A549 (cell line): ENCODE measurements around the gene NEGR1.

ENCODE experiments used
- CEBPB ChIP-seq, 2 experiments: fragments of >200 bp in 1 of 2; sonication (Bioruptor Twin) in 1 of 2; formaldehyde crosslinking in 1 of 2; IDR thresholded peaks; 2 replicates each; pipeline ENCODE4 v1.6.1; 2012 to 2016
- CHD4 ChIP-seq: fragments of 200-600 bp; sonication (generic); IDR thresholded peaks from 2 replicates; pipeline ENCODE4 v1.6.1; 2016; ENCODE audit warnings: antibody characterized with exemption, mild to moderate bottlenecking, borderline replicate concordance
- CTCF ChIP-seq: fragments of >200 bp; sonication (Bioruptor Twin); formaldehyde crosslinking; IDR thresholded peaks from 3 replicates; pipeline ENCODE4 v1.5.1; 2016
- FOXS1 ChIP-seq: fragments of 250-450 bp; sonication (Bioruptor Pico); IDR thresholded peaks from 2 replicates; pipeline ENCODE4 v1.5.0; 2020; ENCODE audit warnings: mild to moderate bottlenecking, moderate library complexity
- POLR2A ChIP-seq: IDR thresholded peaks from 2 replicates; pipeline ENCODE4 v1.6.1; 2012; ENCODE audit warnings: mild to moderate bottlenecking, low read length
- REST ChIP-seq: fragments of 200-600 bp; sonication (generic); IDR thresholded peaks from 2 replicates; pipeline ENCODE4 v1.6.1; 2016; ENCODE audit warnings: antibody characterized with exemption, mild to moderate bottlenecking, moderate library complexity
- RNF2 ChIP-seq: fragments of 200-600 bp; sonication (generic); IDR thresholded peaks from 2 replicates; pipeline ENCODE4 v1.6.1; 2016; ENCODE audit warnings: low read depth, mild to moderate bottlenecking, antibody characterized with exemption, moderate library complexity, borderline replicate concordance

GRCh38 chr1:72324451-72324850 lies 42.1 kb upstream of the NEGR1 start:
- TF ChIP-seq RNF2, result no peak
- TF ChIP-seq FOXS1 (CRISPR knock-in tag), result no peak
- no peak for TF ChIP-seq REST
- no peak for TF ChIP-seq CTCF
- TF ChIP-seq CEBPB (IDR thresholded peaks at IDR 0.05), result no peak
- TF ChIP-seq CHD4, result no peak
- TF ChIP-seq POLR2A, result no peak
